Measurements from ENCODE around the gene HPN.

The HPN gene

GRCh38 chr19:35104361-35104760 is 62.8 kb downstream of the HPN start:
- no peak for DNase-seq (ENCODE audit: low read depth in 2 of 2)

- DNase-seq (ENCODE audit: low read depth in 2 of 2): no peak
Observed at GRCh38 chr19:35105047-35105410, 63.5 kb downstream of the HPN start.

GRCh38 chr19:35105411-35106290 is 64.1 kb downstream of the HPN start:
- no peak for DNase-seq (ENCODE audit: low read depth in 2 of 2)

- no peak for DNase-seq (ENCODE audit: low read depth in 2 of 2)
Observed at GRCh38 chr19:35106291-35106583, 64.7 kb downstream of the HPN start.

GRCh38 chr19:35106898-35107541 is 65.5 kb downstream of the HPN start:
- DNase-seq (ENCODE audit: low read depth in 2 of 2): no peak

GRCh38 chr19:35107545-35107944 is 66.0 kb downstream of the HPN start:
- no peak for DNase-seq (ENCODE audit: low read depth in 2 of 2)

GRCh38 chr19:35108730-35109129 is 67.2 kb downstream of the HPN start:
- DNase-seq (ENCODE audit: low read depth in 2 of 2): no peak

- DNase-seq (ENCODE audit: low read depth in 2 of 2): no peak
Observed at GRCh38 chr19:35109395-35110112, 68.0 kb downstream of the HPN start.

GRCh38 chr19:35110974-35111373 is 69.5 kb downstream of the HPN start:
- DNase-seq (ENCODE audit: low read depth in 2 of 2): no peak

- DNase-seq (ENCODE audit: low read depth in 2 of 2): no peak
Observed at GRCh38 chr19:35112995-35113688, 71.6 kb downstream of the HPN start.

GRCh38 chr19:35114353-35115176 is 73.0 kb downstream of the HPN start:
- peak; percentile 51 to 56 for DNase-seq (ENCODE audit: low read depth in 2 of 2)

- DNase-seq (ENCODE audit: low read depth in 2 of 2): no peak
Observed at GRCh38 chr19:35115177-35115951, 73.8 kb downstream of the HPN start, which contains the start of gene FXYD3. TSS of gene FXYD3 (plus strand) at chr19:35115823. CDS start at chr19:35119377, 3,554 bp downstream.
